HG02970 (cell line): ENCODE data around the gene C22orf42.
"Not testable (repeated sequence)": the region's sequence is repeated elsewhere in the genome, so short reads cannot be mapped to it uniquely, and the experiment has no call there.

Experiments used
- ATAC-seq: cut with Tn5 transposase; IDR thresholded peaks from one replicate; pipeline ENCODE4 v1.9.1; 2021; ENCODE audit warnings: mild to moderate bottlenecking, moderate library complexity, moderate number of reproducible peaks; ENCODE audit not compliant: unreplicated experiment, low FRiP score

Gene C22orf42

DNA sequence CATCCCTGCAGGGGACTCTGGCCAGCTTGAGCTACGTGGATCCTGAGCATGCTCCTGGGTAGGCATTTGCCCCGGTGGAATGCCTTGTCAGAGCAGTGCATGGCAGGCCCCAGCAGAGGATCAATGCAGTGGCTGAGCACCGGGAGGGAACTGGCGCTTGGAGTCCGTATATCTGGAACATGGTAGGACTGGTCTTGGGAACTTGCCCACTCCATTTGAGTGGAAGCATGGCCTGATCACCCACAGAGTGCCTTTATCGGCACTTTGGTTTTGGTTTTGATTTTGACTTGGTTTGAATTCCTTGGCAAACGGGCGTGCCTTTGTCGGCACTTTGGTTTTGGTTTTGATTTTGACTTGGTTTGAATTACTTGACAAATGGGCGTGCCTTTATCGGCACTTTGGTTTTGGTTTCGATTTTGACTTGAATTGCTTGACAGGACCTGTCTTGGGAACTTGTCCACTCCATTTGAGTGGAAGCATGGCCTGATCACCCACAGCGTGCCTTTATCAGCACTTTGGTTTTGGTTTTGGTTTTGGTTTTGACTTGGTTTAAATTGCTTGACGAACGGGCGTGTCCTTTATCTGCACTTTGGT is 21.3 kb downstream of the C22orf42 start:
- ATAC-seq, result not testable (repeated sequence)

DNA sequence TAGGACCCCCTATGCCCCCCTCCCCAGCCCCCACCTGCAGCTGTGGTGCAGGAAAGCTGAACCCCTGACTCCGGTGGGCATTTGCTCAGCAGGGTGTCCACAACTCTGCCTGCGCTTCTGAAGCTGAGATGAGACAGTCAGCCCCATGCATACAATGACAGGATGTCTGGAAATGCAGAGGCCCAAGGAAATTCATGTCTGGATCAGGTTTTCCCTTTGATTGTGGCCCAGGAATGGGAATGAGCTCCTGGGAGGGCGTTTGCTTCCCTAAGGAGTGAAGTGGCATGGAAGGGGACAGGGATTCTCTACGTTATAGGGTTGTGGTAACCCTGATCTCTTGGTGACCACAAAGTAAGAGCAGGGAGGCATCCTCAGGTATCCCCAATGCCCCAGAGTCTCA is 22.2 kb downstream of the C22orf42 start:
- ATAC-seq, result not testable (repeated sequence)

GRCh38 chr22:32135958-32136357 is 23.1 kb downstream of the C22orf42 start:
- not testable (repeated sequence) for ATAC-seq

GRCh38 chr22:32134796-32135195 is 24.3 kb downstream of the C22orf42 start:
- not testable (repeated sequence) for ATAC-seq

DNA sequence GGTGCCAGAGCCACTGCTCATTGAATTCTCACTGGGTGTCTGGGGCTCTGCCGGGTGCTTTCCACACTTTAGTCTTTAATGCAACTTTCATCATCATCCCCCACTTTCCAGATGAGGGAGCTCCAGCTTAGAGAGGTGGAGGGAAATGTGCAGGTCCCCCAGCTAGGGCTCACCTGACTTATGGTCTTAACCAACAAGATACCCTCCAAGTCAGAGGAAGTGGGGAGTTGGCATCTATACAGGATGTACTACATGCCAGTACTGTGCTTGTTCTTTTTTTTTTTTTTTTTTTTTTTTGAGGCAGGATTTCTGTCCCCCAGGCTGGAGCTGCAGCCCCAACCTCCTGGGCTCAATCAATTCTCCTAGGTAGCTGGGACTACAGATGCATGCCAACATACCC is 26.3 kb downstream of the C22orf42 start:
- ATAC-seq, result no peak

- no peak for ATAC-seq
Observed at GRCh38 chr22:32132126-32132525, 27.0 kb downstream of the C22orf42 start.

DNA sequence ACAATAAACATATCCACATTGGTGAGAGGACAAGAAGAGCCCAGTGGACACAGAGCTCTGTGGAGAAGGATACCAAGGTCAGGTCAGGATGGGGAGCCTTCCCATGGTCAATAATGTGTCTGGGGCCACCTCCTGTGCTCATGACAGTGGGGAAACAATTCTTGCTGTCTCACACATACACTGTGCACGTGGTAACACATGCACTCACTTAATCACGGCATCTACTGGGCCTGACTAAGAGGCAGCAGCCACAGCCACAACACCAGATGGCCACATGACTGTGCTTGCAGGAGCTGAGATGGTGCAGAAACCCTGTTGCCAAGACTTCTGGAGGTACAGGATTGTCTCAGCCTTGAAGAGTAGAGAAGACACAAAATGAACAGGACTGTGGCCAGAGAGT is 28.6 kb downstream of the C22orf42 start:
- ATAC-seq, result no peak

DNA sequence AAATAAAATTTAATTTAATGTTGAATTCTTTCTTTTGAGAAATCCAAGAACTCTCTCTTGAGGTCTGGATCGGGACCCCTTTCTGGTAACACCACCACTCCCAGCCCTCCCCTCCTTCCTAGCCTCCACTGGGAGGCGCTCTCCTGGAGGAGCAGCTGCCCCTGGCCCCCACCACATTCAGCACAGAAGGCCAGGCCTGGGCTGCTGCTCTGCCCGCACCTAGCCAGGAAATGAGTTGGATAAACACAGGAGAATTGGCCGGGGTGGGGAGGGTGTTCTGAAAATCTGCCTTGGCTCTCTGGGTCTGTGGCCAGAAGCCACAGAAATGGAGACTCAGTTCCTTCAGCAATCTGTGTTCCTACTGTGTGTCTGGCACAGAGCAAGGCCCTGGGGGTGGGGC is 31.2 kb downstream of the C22orf42 start:
- no peak for ATAC-seq

DNA sequence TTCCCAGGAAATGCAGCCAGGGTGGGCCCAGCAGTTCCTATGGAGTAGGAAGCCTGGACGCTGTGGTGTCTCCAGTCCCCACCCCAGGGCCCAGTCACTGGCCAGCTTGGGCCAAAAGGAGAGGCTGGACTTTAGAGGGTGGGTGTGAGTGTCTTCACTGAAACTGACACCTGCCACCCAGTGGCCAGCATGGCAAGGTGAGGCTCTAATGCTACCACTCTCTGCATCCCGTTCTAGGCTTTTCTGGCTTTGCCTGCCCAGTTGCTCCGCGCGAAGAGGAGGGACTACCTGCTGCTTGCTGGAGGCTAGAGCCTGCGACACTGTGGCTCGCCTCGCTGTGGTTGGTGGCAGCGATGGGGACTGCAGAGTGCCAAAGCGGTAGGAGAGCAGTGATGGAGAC is 35.4 kb downstream of the C22orf42 start:
- no peak for ATAC-seq

DNA sequence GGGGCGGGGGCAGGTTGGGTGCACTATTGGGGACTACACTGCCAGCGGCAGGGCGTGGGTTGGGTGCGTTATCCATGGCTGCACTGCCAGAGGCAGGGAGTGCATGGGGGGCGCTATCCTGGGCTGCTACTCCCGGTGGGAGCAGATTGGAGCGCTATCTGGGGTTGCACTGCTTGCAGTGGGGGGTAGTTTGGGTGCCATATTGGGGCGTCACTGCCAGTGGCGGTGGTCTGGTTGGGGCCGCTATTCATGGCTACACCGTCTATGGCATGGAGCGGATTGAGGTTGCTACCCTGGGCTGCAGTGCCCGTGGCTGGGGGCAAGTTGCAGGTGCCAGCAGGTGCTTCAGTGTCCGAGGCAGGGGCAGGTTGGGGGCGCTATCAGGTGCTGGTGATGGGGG is 36.2 kb downstream of the C22orf42 start:
- no peak for ATAC-seq

GRCh38 chr22:32120603-32121002 is 38.5 kb downstream of the C22orf42 start:
- ATAC-seq, result no peak

GRCh38 chr22:32119568-32120235 is 39.4 kb downstream of the C22orf42 start:
- ATAC-seq, result no peak

- no peak for ATAC-seq
Observed at GRCh38 chr22:32112380-32112779, 46.7 kb downstream of the C22orf42 start.

DNA sequence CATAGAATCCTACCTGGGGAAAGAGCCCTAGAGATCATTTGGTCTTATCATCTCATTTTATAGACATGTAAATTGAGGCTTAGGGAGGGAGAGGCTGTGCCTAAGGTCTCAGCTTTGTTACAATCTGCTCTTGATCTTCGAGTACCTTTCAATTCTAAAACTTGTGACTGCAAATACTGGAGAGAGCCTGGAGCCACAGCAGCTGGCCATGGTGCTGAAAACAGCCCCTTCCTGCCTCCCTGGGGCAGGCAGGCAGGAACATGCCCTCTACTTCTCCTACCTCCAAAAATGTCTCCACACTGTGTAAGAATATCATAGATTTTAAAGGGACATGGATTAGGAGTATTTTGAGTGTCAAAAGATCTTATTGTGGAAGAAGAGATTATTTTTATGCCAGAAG is 52.2 kb downstream of the C22orf42 start:
- no peak for ATAC-seq

DNA sequence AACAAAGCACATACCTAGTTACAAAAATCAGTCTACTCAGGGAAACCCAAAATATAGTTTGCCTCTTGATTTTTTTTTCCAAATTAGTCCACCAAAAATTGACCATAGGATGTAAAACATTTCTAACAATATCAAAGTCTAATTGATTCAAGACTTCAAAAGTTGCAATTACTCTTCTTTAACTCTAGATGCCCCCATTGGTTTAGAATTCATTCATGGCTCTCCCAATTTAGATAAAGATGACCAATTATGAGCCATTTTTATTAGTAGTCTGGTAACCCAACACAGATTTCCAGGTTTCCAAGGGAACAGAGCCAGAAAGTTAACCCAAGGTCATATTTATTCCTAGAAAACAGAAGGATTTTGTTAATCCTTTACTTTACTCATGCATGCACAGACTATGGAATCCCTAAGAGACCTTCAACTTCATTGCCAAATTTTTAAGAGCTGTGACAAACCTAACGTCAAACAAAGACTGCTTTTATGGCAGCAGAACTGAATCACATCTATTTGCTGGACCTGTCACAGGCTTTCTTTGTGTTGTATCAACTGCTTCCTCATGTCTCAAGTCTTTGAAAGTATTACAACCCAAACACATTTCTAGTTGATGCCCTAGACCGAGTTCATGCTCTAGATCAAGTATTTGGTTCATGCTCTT is 55.3 kb downstream of the C22orf42 start:
- no peak for ATAC-seq

DNA sequence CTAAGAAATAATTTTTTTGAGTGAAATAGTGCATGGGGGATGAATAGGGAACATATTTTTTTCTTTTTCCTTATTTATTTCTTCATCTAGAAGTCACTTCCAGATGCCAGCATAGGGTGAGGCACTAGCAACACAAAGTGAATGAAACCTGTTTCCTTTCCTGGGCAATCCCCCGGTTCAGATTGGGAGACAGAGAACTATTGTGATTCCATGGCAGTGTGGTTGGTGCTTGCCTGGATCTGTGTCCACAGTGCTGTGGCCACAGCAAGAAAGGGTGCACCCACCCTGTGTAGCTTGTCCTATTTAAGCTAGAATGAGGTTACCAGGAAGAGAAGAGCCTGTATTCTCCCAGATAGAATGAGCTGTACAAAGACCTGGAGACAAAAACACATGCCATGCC is 58.4 kb downstream of the C22orf42 start:
- no peak for ATAC-seq
